Measurements from ENCODE around the gene RNASEH2A. TPM values are rescaled to one million over a fixed set of nuclear protein-coding genes. Genes with fewer than 3 reads are reported as not detected.

Gene RNASEH2A
- total and polyA plus RNA-seq, 2 experiments from 2014 or later, result 16.9 to 32.3 TPM

DNA sequence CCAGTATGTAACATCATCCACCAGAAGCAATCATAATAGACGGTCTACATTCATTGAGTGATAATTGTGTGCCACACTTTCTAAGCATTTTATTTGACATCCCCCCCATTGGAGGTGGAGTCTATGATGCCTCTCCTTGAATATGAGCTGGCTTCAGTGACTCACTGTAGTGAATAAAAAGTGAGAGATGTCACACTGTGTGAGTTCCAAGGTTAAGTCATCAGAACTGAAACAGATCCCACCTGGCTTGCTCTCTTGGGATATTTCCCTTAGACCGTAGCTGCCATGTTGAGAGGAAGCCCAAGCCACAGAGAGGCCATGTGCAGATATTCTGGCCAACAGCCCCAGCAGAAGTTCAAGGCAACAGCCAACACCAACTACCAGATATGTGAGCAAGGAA lies 15.4 kb downstream of the RNASEH2A start:
- H3K4me1 ChIP-seq (ENCODE audit: insufficient read depth), result no peaks in the 10 kb centered on the region
- peak; percentile 43 for DNase-seq
- no peaks in the 10 kb centered on the region for H3F3A ChIP-seq (ENCODE audit: insufficient read depth)
- H4K20me1 ChIP-seq (ENCODE audit: insufficient read depth), result no peaks in the 10 kb centered on the region
- no peaks in the 10 kb centered on the region for H3K9me3 ChIP-seq (ENCODE audit: low read depth)
- no peak overlapping the region for H3K4me2 ChIP-seq (ENCODE audit: unreplicated experiment)
- no peaks in the 10 kb centered on the region for H3K27me3 ChIP-seq (replicated peaks; ENCODE audit: insufficient read depth)
- H3K4me3 ChIP-seq, result no peak overlapping the region
- no peak overlapping the region for H2AFZ ChIP-seq
- no peaks in the 10 kb centered on the region for H3K9me2 ChIP-seq (ENCODE audit: insufficient read depth)
- TF ChIP-seq EZH2 (IDR thresholded peaks at IDR 0.05; ENCODE audit: insufficient read depth, poor library complexity, severe bottlenecking), result no peak
- TF ChIP-seq EZH2phosphoT487 (IDR thresholded peaks at IDR 0.05; ENCODE audit: insufficient read depth, low read depth), result no peak
- WGBS, 2 experiments (ENCODE audit: low coverage in 1 of 2, low lambda C conversion rate in 2 of 2, missing lambda C conversion rate in 2 of 2), result 76 to 86% methylated on average over 2 of the region's 2 CpGs
- H3K36me3 ChIP-seq (ENCODE audit: low read depth), result no peaks in the 10 kb centered on the region
- no peak overlapping the region for H3K9ac ChIP-seq
- no peaks in the 10 kb centered on the region for H3K79me2 ChIP-seq (ENCODE audit: insufficient read depth)
- in situ Hi-C loops (cut with MboI), result no loop called here
- H3K27ac ChIP-seq, result no peak overlapping the region

DNA sequence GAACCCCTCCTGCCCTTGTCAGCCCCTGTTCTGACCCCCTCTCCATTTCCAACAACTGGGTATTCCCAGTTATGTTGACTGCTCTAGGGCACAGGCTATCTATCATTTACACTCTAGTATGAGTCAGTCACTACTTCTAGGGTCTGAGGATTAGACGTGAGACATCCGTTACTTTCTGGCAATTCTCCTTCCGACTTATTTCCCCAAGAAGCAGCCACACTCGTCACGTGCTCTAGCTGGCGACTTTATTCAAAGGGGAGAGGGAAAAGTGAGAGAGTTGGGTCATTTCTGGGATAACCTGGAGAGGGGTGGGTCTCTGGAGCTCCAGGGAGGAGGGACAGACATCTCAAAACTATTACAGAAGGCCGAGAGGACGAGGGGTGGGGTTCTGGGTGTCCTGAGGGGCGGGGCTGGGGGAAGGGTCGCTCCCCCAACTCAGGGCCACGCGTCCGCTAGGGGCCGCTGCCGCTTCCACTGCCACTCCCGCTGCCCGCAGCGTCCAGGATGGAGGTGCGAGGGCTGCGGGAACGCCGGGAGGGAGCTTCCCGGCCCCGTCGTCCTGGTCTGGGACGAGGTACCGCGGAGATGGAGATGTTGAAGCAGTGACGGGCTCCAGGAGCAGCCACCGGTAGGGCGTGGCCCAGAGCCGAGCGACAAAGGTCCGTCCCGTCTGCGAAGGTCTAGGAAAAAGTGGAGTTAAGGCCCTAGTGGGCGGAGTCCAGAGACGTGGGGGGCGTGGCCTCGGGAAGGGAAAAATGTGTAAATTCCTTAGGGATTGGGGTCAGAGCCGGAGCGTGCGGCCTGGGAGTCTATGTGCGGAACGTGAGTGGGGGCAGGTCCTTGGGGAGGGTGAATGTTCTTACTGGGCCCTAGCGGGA lies 19.1 kb downstream of the RNASEH2A start:
- TF ChIP-seq EZH2 (IDR thresholded peaks at IDR 0.05; ENCODE audit: insufficient read depth, poor library complexity, severe bottlenecking) (no peak), EZH2phosphoT487 (IDR thresholded peaks at IDR 0.05; ENCODE audit: insufficient read depth, low read depth) (no peak)
- 8 to 9% methylated on average over 38 to 46 of the region's 46 CpGs for WGBS, 2 experiments (ENCODE audit: low coverage in 1 of 2, low lambda C conversion rate in 2 of 2, missing lambda C conversion rate in 2 of 2)
- no peaks in the 10 kb centered on the region for H3K79me2 ChIP-seq (ENCODE audit: insufficient read depth)
- H3K4me2 ChIP-seq (ENCODE audit: unreplicated experiment), result no peak overlapping the region
- H3F3A ChIP-seq (ENCODE audit: insufficient read depth), result no peaks in the 10 kb centered on the region
- in situ Hi-C loops (cut with MboI), result no loop called here
- no peaks in the 10 kb centered on the region for H4K20me1 ChIP-seq (ENCODE audit: insufficient read depth)
- DNase-seq, result peak; percentile 44
- H3K9me3 ChIP-seq (ENCODE audit: low read depth), result no peaks in the 10 kb centered on the region
- no peaks in the 10 kb centered on the region for H3K4me1 ChIP-seq (ENCODE audit: insufficient read depth)
- peak overlapping the region; percentile 39; the same call in 1 of the 2 replicates for H2AFZ ChIP-seq
- H3K27me3 ChIP-seq (replicated peaks; ENCODE audit: insufficient read depth), result no peaks in the 10 kb centered on the region
- no peak overlapping the region for H3K9ac ChIP-seq
- no peaks in the 10 kb centered on the region for H3K9me2 ChIP-seq (ENCODE audit: insufficient read depth)
- H3K4me3 ChIP-seq, result peak overlapping the region; percentile 12; the same call in 1 of the 2 replicates
- H3K27ac ChIP-seq, result no peak overlapping the region
- H3K36me3 ChIP-seq (ENCODE audit: low read depth), result no peaks in the 10 kb centered on the region

GRCh38 chr19:12828494-12828893 lies 22.1 kb downstream of the RNASEH2A start:
- H3K9me2 ChIP-seq (ENCODE audit: insufficient read depth), result no peaks in the 10 kb centered on the region
- no peak for TF ChIP-seq EZH2 (IDR thresholded peaks at IDR 0.05; ENCODE audit: insufficient read depth, poor library complexity, severe bottlenecking)
- TF ChIP-seq EZH2phosphoT487 (IDR thresholded peaks at IDR 0.05; ENCODE audit: insufficient read depth, low read depth), result no peak
- 5 to 6% methylated on average over 22 to 23 of the region's 23 CpGs for WGBS, 2 experiments (ENCODE audit: low coverage in 1 of 2, low lambda C conversion rate in 2 of 2, missing lambda C conversion rate in 2 of 2)
- H3K4me1 ChIP-seq (ENCODE audit: insufficient read depth), result no peaks in the 10 kb centered on the region
- in situ Hi-C loops (cut with MboI), result no loop called here
- no peak overlapping the region for H3K4me3 ChIP-seq
- H4K20me1 ChIP-seq (ENCODE audit: insufficient read depth), result no peaks in the 10 kb centered on the region
- H3K79me2 ChIP-seq (ENCODE audit: insufficient read depth), result no peaks in the 10 kb centered on the region
- H3K27ac ChIP-seq, result no peak overlapping the region
- H3F3A ChIP-seq (ENCODE audit: insufficient read depth), result no peaks in the 10 kb centered on the region
- no peaks in the 10 kb centered on the region for H3K36me3 ChIP-seq (ENCODE audit: low read depth)
- peaks cover 7% of the 10 kb centered on the region; the same call in 1 of the 2 replicates for H3K27me3 ChIP-seq (replicated peaks; ENCODE audit: insufficient read depth)
- H3K9me3 ChIP-seq (ENCODE audit: low read depth), result no peaks in the 10 kb centered on the region
- no peak overlapping the region for H3K4me2 ChIP-seq (ENCODE audit: unreplicated experiment)
- H3K9ac ChIP-seq, result no peak overlapping the region
- H2AFZ ChIP-seq, result no peak overlapping the region
- DNase-seq, result peak; percentile 29

GRCh38 chr19:12833418-12833737 lies 27.0 kb downstream of the RNASEH2A start:
- Histone ChIP-seq H3K79me2 (ENCODE audit: insufficient read depth) (no peaks in the 10 kb centered on the region), H3K36me3 (ENCODE audit: low read depth) (no peaks in the 10 kb centered on the region), H3K9me2 (ENCODE audit: insufficient read depth) (no peaks in the 10 kb centered on the region), H3K9ac (no peak overlapping the region), H3K27me3 (replicated peaks; ENCODE audit: insufficient read depth) (peaks cover 42% of the 10 kb centered on the region), H4K20me1 (ENCODE audit: insufficient read depth) (no peaks in the 10 kb centered on the region), H3K4me2 (ENCODE audit: unreplicated experiment) (no peak overlapping the region), H3K27ac (no peak overlapping the region), H2AFZ (no peak overlapping the region), H3K9me3 (ENCODE audit: low read depth) (no peaks in the 10 kb centered on the region), H3K4me1 (ENCODE audit: insufficient read depth) (no peaks in the 10 kb centered on the region), H3K4me3 (no peak overlapping the region), H3F3A (ENCODE audit: insufficient read depth) (0 out of 2 replicates have a peak, but pooled peaks cover 11% of the 10 kb centered on the region)
- TF ChIP-seq EZH2 (IDR thresholded peaks at IDR 0.05; ENCODE audit: insufficient read depth, poor library complexity, severe bottlenecking) (no peak), EZH2phosphoT487 (IDR thresholded peaks at IDR 0.05; ENCODE audit: insufficient read depth, low read depth) (no peak)
- in situ Hi-C loops (cut with MboI), result no loop called here
- WGBS, 2 experiments (ENCODE audit: low coverage in 1 of 2, low lambda C conversion rate in 2 of 2, missing lambda C conversion rate in 2 of 2), result 0 to 4% methylated on average over 2 to 4 of the region's 5 CpGs
- no peak for DNase-seq
